Ectodermal cell (in vitro differentiated cells): ENCODE data around the gene ZFYVE19.

Experiments used
- H3K27ac ChIP-seq: 2 replicates; pipeline ENCODE4 v1.7.0; 2013; ENCODE audit warnings: mild to moderate bottlenecking, low read depth, low read length; ENCODE audit not compliant: insufficient read depth, poor library complexity, severe bottlenecking
- H3K27me3 ChIP-seq: 2 replicates; pipeline ENCODE4 v1.7.0; 2013; ENCODE audit warnings: mild to moderate bottlenecking, low read length; ENCODE audit not compliant: insufficient read depth, control insufficient read depth, poor library complexity, severe bottlenecking
- H3K36me3 ChIP-seq: one replicate; pipeline ENCODE4 v1.7.0; 2013; ENCODE audit warnings: low read length; ENCODE audit not compliant: control insufficient read depth, insufficient read depth
- H3K4me1 ChIP-seq: one replicate; pipeline ENCODE4 v1.7.0; 2013; ENCODE audit warnings: low read length; ENCODE audit not compliant: control insufficient read depth, insufficient read depth
- H3K4me3 ChIP-seq: 2 replicates; pipeline ENCODE4 v1.7.0; 2013; ENCODE audit warnings: low read depth, low read length, control low read depth; ENCODE audit not compliant: insufficient read depth
- H3K9me3 ChIP-seq: 2 replicates; pipeline ENCODE4 v1.7.0; 2013; ENCODE audit warnings: mild to moderate bottlenecking, low read length, moderate library complexity; ENCODE audit not compliant: control insufficient read depth
- WGBS, 2 experiments: methylation state at CpG; one replicate each; pipeline ENCODE4 v1.1.7; 2013; ENCODE audit warnings: missing lambda C conversion rate in 2 of 2; 5-methylcytosine and 5-hydroxymethylcytosine counted together

The ZFYVE19 gene

DNA sequence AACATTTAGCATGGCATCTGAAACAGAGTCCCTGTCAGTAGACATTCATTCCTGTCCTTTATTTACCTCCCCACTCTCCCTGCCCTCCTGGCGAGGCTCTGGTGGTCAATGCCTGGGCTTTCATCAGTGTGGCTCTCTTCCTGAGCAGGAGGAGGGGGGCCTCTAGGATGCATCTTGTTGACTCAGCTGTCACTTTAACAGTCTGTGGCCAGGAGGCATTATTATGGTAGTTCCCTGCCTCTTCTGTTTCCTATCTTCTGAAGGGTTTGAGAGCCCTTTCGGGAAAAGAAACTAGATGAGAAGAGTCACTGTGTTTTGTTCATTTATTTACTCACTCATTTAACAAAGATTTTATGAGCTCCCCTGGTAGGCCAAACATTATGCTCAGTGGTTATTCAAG, 24.0 kb downstream of the ZFYVE19 start:
- no peaks in the 10 kb centered on the region for H3K27me3 ChIP-seq
- 30 to 66% methylated on average over 1 to 2 of the region's 2 CpGs for WGBS, 2 experiments

DNA sequence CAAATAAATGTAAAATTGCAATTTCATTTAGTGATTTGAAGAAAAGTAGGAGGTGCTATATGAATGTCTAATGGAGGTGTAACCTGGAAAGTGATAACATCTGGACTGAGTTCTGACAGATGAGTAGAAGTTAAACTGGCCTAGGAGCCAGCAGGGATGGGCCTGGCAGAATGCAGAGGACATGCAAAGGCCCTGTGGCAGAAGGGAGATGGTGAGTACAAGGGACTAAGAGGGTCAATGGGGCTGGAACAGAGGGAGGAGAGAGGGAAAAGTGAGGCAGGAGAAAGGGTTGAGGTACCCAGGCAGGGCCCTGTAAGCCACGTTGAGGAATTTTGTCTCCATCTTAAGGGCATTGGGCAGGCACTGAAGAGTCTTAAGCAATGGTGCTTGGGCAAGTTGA, 25.0 kb downstream of the ZFYVE19 start:
- H3K27ac ChIP-seq, result no peak overlapping the region
- H3K27me3 ChIP-seq, result no peaks in the 10 kb centered on the region
- H3K9me3 ChIP-seq, result no peaks in the 10 kb centered on the region
- no peaks in the 10 kb centered on the region for H3K4me1 ChIP-seq
- no peak overlapping the region for H3K4me3 ChIP-seq
- WGBS, 2 experiments, result 88 to 95% methylated on average over 1 of the region's 1 CpG
- H3K36me3 ChIP-seq, result no peaks in the 10 kb centered on the region

More for the DNA sequence above, 24.0 kb downstream of the ZFYVE19 start:
- H3K4me3 ChIP-seq, result no peak overlapping the region
- H3K27ac ChIP-seq, result no peak overlapping the region
- H3K36me3 ChIP-seq, result no peaks in the 10 kb centered on the region
- H3K4me1 ChIP-seq, result no peaks in the 10 kb centered on the region
- no peaks in the 10 kb centered on the region for H3K9me3 ChIP-seq

DNA sequence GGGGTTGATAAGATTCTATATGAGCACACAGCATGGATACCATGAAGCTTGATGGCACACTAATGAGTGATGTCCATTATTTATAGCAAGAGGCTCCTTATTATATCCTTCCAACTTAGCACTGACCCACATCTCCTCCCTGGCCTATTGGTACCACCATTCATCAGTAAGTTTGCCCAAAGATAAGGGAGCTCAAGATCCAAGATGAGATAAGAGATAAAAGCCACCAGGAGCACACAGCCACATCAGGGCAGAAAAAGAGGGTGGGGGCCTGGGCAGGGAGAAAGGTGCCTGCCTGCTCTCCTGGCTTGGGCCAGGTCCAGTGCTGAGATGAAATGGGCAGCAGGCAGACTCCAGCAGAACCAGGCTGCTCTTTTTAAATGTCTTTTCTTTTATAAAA, 26.0 kb downstream of the ZFYVE19 start:
- H3K4me1 ChIP-seq, result no peaks in the 10 kb centered on the region
- H3K9me3 ChIP-seq, result no peaks in the 10 kb centered on the region
- no peak overlapping the region for H3K27ac ChIP-seq
- H3K36me3 ChIP-seq, result no peaks in the 10 kb centered on the region
- no peak overlapping the region for H3K4me3 ChIP-seq
- no peaks in the 10 kb centered on the region for H3K27me3 ChIP-seq

DNA sequence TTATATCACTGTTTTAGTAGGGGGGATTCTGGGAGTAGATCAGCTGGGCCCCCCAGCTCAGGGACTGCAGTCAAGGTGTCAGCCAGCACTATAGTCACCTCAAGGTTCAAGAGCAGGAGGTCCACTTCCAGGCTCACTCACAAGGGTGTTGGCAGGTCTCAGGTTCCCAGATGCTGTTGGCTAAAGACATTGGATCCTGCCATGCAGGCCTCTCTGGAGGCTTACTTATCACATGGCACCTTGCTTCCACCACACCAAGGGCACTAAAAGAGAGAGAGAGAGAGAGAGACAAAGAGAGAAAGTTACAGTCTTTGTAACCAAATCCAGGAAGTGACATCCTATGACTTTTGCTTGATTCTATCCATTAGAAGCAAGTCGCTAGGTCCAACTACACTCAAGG, 29.1 kb downstream of the ZFYVE19 start:
- WGBS, 2 experiments, result 90 to 96% methylated on average over 1 of the region's 1 CpG
- Histone ChIP-seq H3K27ac (no peak overlapping the region), H3K27me3 (no peaks in the 10 kb centered on the region), H3K4me3 (no peak overlapping the region), H3K9me3 (no peaks in the 10 kb centered on the region), H3K36me3 (no peaks in the 10 kb centered on the region), H3K4me1 (no peaks in the 10 kb centered on the region)

DNA sequence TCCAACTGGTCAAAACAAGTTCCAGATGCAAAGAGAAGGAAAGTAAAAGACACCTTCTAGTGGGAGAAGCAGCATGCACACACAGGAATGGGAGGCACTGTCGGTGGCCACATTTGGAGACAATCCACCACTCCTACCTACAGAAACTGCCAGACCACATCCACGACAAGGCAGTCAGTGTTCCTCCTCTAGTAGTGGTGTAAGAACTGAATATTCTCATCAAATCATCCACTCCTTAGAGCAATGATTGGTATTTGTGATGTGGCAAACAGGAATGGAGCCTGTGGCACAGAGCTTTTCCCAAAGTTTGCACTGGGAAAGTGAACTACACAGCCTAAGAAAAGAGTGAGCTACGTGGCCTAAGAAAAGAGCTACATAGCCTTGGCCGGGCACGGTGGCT, 31.9 kb downstream of the ZFYVE19 start:
- 89 to 93% methylated on average over 4 to 5 of the region's 5 CpGs for WGBS, 2 experiments
- Histone ChIP-seq H3K9me3 (no peaks in the 10 kb centered on the region), H3K4me3 (no peak overlapping the region), H3K27me3 (peaks cover 26% of the 10 kb centered on the region), H3K27ac (no peak overlapping the region), H3K36me3 (no peaks in the 10 kb centered on the region), H3K4me1 (no peaks in the 10 kb centered on the region)

DNA sequence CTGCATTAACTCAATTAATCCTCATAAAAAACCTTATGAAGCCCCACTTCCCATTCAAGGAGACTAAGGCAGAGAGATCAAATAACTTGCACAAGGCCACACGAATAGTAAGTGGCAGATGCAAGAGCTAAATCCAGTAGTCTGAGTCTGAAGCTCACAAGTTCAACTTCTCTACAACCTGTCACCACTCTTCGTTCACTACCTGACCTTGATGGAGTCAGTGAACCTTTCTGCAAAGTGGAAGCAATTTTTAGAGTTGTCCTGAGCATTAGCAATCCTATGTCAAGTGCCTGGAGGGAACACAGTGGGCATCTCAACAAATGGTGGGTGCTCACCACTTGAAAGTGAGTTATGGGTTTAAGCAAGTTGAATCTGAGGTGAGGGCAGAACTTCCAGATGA, 34.9 kb downstream of the ZFYVE19 start:
- WGBS, 2 experiments, result 92 to 97% methylated on average over 2 of the region's 2 CpGs
- H3K36me3 ChIP-seq, result no peaks in the 10 kb centered on the region
- H3K9me3 ChIP-seq, result no peaks in the 10 kb centered on the region
- H3K27ac ChIP-seq, result no peak overlapping the region
- peaks cover 48% of the 10 kb centered on the region for H3K27me3 ChIP-seq
- no peak overlapping the region for H3K4me3 ChIP-seq
- H3K4me1 ChIP-seq, result no peaks in the 10 kb centered on the region

DNA sequence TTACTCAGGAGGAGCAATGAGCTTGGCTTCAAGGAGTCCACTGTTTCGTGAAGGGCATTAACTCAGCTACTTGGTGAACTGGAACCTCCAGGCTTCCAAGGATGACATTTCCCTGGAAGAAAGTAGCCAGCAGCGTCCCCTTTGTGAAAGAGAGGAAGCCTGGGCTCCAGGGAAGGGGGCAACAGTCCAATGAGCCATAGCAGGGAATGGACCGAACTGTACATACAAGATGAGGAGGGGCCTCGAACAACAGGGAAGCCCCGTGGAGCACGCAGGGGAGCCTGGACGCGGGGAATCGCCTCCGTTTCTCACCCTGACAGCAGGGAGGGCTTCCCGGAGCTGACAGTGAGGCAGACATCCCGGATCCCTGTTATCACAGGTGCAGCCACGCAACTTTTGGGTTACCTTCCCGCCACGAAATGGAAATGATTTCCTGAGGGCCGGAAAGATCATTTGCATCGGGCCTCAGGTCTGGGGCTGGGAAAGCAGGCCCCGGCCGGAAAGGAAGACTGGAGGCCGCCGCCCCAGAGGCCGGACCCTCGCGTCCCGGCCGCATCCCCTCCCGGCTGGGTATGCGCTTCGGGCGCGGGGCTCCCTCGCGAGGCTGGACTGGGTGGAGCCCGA, 36.5 kb downstream of the ZFYVE19 start:
- WGBS, 2 experiments, result 7 to 8% methylated on average over 34 of the region's 34 CpGs
- Histone ChIP-seq H3K9me3 (no peaks in the 10 kb centered on the region), H3K27me3 (peaks cover 48% of the 10 kb centered on the region), H3K4me1 (peaks cover 10% of the 10 kb centered on the region), H3K27ac (no peak overlapping the region), H3K4me3 (peak overlapping the region; percentile 49), H3K36me3 (no peaks in the 10 kb centered on the region)

DNA sequence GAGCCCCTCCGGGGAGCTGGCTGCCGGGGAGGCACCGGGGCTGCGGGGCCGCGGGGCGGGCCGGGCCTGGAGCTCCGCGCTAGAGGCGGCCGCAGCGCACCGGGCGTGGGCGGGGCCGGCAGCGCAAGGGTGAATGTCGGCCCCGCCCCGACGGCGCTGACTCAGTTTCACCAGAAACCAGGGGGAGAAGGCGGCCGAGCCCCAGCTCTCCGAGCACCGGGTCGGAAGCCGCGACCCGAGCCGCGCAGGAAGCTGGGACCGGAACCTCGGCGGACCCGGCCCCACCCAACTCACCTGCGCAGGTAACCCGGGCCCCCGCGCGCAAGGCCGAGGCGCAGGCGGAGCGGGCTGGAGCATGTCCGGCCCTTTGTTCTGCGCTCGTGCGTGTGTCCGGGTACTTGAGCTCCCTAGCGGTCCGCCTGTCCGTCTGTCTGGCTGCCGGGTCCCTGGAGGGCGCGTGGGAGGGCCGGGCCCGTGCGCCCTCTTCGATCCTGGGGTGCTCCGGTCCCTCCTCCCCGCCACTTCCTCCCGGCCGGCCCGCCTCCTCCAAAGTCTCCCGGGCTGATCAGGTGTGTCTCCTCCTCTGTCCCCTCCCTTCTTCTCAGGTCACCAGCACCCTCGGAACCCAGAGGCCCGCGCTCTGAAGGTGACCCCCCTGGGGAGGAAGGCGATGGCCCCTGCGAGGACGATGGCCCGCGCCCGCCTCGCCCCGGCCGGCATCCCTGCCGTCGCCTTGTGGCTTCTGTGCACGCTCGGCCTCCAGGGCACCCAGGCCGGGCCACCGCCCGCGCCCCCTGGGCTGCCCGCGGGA, 37.2 kb downstream of the ZFYVE19 start, which contains the start of gene SPINT1:
SPINT1 (plus strand) TSS at position 164 of the 811 bp plus-strand sequence; CDS start at position 671, 507 bp downstream.
- Histone ChIP-seq H3K27ac (no peak within 1 kb of the TSS), H3K4me1 (peaks cover 10% of the 10 kb centered on the region), H3K4me3 (peak within 1 kb of the TSS; percentile 49), H3K27me3 (peaks cover 48% of the 10 kb centered on the region), H3K36me3 (no peaks in the 10 kb centered on the region), H3K9me3 (no peaks in the 10 kb centered on the region)
- 0 to 1% methylated on average over 89 of the region's 89 CpGs for WGBS, 2 experiments

DNA sequence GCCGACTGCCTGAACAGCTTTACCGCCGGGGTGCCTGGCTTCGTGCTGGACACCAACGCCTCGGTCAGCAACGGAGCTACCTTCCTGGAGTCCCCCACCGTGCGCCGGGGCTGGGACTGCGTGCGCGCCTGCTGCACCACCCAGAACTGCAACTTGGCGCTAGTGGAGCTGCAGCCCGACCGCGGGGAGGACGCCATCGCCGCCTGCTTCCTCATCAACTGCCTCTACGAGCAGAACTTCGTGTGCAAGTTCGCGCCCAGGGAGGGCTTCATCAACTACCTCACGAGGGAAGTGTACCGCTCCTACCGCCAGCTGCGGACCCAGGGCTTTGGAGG, 37.8 kb downstream of the ZFYVE19 start:
- WGBS, 2 experiments, result 4 to 5% methylated on average over 28 of the region's 28 CpGs
- Histone ChIP-seq H3K4me3 (peak overlapping the region; percentile 49), H3K27ac (no peak overlapping the region), H3K9me3 (no peaks in the 10 kb centered on the region), H3K36me3 (no peaks in the 10 kb centered on the region), H3K4me1 (peaks cover 10% of the 10 kb centered on the region), H3K27me3 (peaks cover 48% of the 10 kb centered on the region)

DNA sequence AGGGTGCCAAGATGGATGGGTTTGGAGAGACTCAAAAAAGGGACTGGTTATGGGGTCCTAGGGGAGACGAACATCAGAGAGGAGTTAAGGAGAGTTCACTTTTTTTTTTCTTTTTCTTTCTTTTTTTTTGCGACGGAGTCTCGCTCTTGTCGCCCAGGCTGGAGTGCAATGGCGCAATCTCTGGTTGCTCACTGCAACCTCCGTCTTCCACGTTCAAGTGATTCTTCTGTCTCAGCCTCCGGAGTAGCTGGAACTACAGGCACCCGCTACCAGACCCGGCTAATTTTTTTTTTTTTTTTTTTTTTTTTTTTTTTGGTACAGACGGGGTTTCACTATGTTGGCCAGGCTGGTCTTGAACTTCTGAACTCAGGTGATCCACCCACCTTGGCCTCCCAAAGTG, 38.1 kb downstream of the ZFYVE19 start:
- peaks cover 48% of the 10 kb centered on the region for H3K27me3 ChIP-seq
- peak overlapping the region; percentile 49 for H3K4me3 ChIP-seq

More for the DNA sequence above, 38.1 kb downstream of the ZFYVE19 start:
- Histone ChIP-seq H3K27ac (no peak overlapping the region), H3K9me3 (no peaks in the 10 kb centered on the region), H3K36me3 (no peaks in the 10 kb centered on the region), H3K4me1 (peaks cover 10% of the 10 kb centered on the region)
- WGBS, 2 experiments, result 64 to 68% methylated on average over 11 to 12 of the region's 12 CpGs
